ENCODE measurements around the gene CC2D1A.

CC2D1A gene

GRCh38 chr19:13873834-13874515, 32.0 kb upstream of the CC2D1A start:
- in situ Hi-C loops (cut with MboI; ENCODE audit: low pct_unique_long_range_greater_than_20kb, low sequenced_read_pairs), result no loop called here
- DNase-seq, result no peak

- in situ Hi-C loops (cut with MboI; ENCODE audit: low pct_unique_long_range_greater_than_20kb, low sequenced_read_pairs), result loop anchor here (25.0 kb wide), 1 partner anchor 186 kb away; the partner anchor contains the start of genes MISP3 and PALM3
- DNase-seq, result no peak
These were observed 30.2 kb upstream of the CC2D1A start for GRCh38 chr19:13875824-13876223.

GRCh38 chr19:13876834-13877233, 29.2 kb upstream of the CC2D1A start, which contains the start of gene NANOS3:
Gene NANOS3 (plus strand): TSS chr19:13877134. CDS start chr19:13877249, 115 bp downstream.
- no peak for DNase-seq
- in situ Hi-C loops (cut with MboI; ENCODE audit: low pct_unique_long_range_greater_than_20kb, low sequenced_read_pairs), result loop anchor here (25.0 kb wide), 1 partner anchor 185 kb away; the partner anchor contains the start of genes MISP3 and PALM3

- no peak for DNase-seq
- in situ Hi-C loops (cut with MboI; ENCODE audit: low pct_unique_long_range_greater_than_20kb, low sequenced_read_pairs), result loop anchor here (25.0 kb wide), 1 partner anchor 185 kb away; the partner anchor contains the start of genes MISP3 and PALM3
These were observed 28.7 kb upstream of the CC2D1A start for GRCh38 chr19:13877303-13877702.

- in situ Hi-C loops (cut with MboI; ENCODE audit: low pct_unique_long_range_greater_than_20kb, low sequenced_read_pairs), result loop anchor here (25.0 kb wide), 1 partner anchor 182 kb away; the partner anchor contains the start of genes MISP3 and PALM3
- peak; percentile 98 for DNase-seq
These were observed 25.6 kb upstream of the CC2D1A start for GRCh38 chr19:13880059-13881043.

GRCh38 chr19:13881251-13881691, 24.7 kb upstream of the CC2D1A start:
- peak; percentile 72 for DNase-seq
- in situ Hi-C loops (cut with MboI; ENCODE audit: low pct_unique_long_range_greater_than_20kb, low sequenced_read_pairs), result loop anchor here (25.0 kb wide), 1 partner anchor 181 kb away; the partner anchor contains the start of genes MISP3 and PALM3

GRCh38 chr19:13881692-13882418, 24.1 kb upstream of the CC2D1A start:
- in situ Hi-C loops (cut with MboI; ENCODE audit: low pct_unique_long_range_greater_than_20kb, low sequenced_read_pairs), result loop anchor here (25.0 kb wide), 1 partner anchor 180 kb away; the partner anchor contains the start of genes MISP3 and PALM3
- peak; percentile 72 for DNase-seq

- in situ Hi-C loops (cut with MboI; ENCODE audit: low pct_unique_long_range_greater_than_20kb, low sequenced_read_pairs), result loop anchor here (25.0 kb wide), 1 partner anchor 180 kb away; the partner anchor contains the start of genes MISP3 and PALM3
- DNase-seq, result no peak
These were observed 23.6 kb upstream of the CC2D1A start for GRCh38 chr19:13882419-13882795.

- in situ Hi-C loops (cut with MboI; ENCODE audit: low pct_unique_long_range_greater_than_20kb, low sequenced_read_pairs), result loop anchor here (25.0 kb wide), 1 partner anchor 179 kb away; the partner anchor contains the start of genes MISP3 and PALM3
These were observed 23.2 kb upstream of the CC2D1A start for GRCh38 chr19:13882836-13883235.

GRCh38 chr19:13883516-13884064, 22.4 kb upstream of the CC2D1A start:
- no peak for DNase-seq
- in situ Hi-C loops (cut with MboI; ENCODE audit: low pct_unique_long_range_greater_than_20kb, low sequenced_read_pairs), result loop anchor here (25.0 kb wide), 1 partner anchor 179 kb away; the partner anchor contains the start of genes MISP3 and PALM3

More at GRCh38 chr19:13882836-13883235, 23.2 kb upstream of the CC2D1A start:
- DNase-seq, result no peak

- no peak for DNase-seq
- in situ Hi-C loops (cut with MboI; ENCODE audit: low pct_unique_long_range_greater_than_20kb, low sequenced_read_pairs), result loop anchor here (25.0 kb wide), 1 partner anchor 177 kb away; the partner anchor contains the start of genes MISP3 and PALM3
These were observed 21.0 kb upstream of the CC2D1A start for GRCh38 chr19:13884726-13885591.

- in situ Hi-C loops (cut with MboI; ENCODE audit: low pct_unique_long_range_greater_than_20kb, low sequenced_read_pairs), result loop anchor here (25.0 kb wide), 1 partner anchor 176 kb away; the partner anchor contains the start of genes MISP3 and PALM3
- no peak for DNase-seq
These were observed 20.1 kb upstream of the CC2D1A start for GRCh38 chr19:13885826-13886365.

- in situ Hi-C loops (cut with MboI; ENCODE audit: low pct_unique_long_range_greater_than_20kb, low sequenced_read_pairs), result loop anchor here (25.0 kb wide), 1 partner anchor 175 kb away; the partner anchor contains the start of genes MISP3 and PALM3
These were observed 19.0 kb upstream of the CC2D1A start for GRCh38 chr19:13887018-13887436.

GRCh38 chr19:13887517-13887916, 18.5 kb upstream of the CC2D1A start:
- DNase-seq, result no peak

More at GRCh38 chr19:13887018-13887436, 19.0 kb upstream of the CC2D1A start:
- no peak for DNase-seq

GRCh38 chr19:13888281-13888680, 17.7 kb upstream of the CC2D1A start:
- in situ Hi-C loops (cut with MboI; ENCODE audit: low pct_unique_long_range_greater_than_20kb, low sequenced_read_pairs), result loop anchor here (25.0 kb wide), 1 partner anchor 174 kb away; the partner anchor contains the start of genes MISP3 and PALM3
- DNase-seq, result no peak

More at GRCh38 chr19:13887517-13887916, 18.5 kb upstream of the CC2D1A start:
- in situ Hi-C loops (cut with MboI; ENCODE audit: low pct_unique_long_range_greater_than_20kb, low sequenced_read_pairs), result loop anchor here (25.0 kb wide), 1 partner anchor 175 kb away; the partner anchor contains the start of genes MISP3 and PALM3

- DNase-seq, result no peak
- in situ Hi-C loops (cut with MboI; ENCODE audit: low pct_unique_long_range_greater_than_20kb, low sequenced_read_pairs), result loop anchor here (25.0 kb wide), 1 partner anchor 172 kb away; the partner anchor contains the start of genes MISP3 and PALM3
These were observed 15.9 kb upstream of the CC2D1A start for GRCh38 chr19:13890136-13890535.

All from KBM-7 (cell line).